Psoas muscle (tissue), 8 donors: ENCODE measurements around the gene PIANP. TPM values are rescaled to one million over a fixed set of nuclear protein-coding genes. Genes with fewer than 3 reads are reported as not detected.

Experiments
- ATAC-seq, 4 donors: fragments of 200-7000 bp; cut with Tn5 transposase; one replicate each; pipeline ENCODE4 v1.9.1; 2020; ENCODE audit warnings: moderate library complexity in 3 of 4, mild to moderate bottlenecking in 2 of 4
- DNase-seq, 2 donors: peaks; one replicate each; pipeline ENCODE4 v3.0.0-alpha.2; 2020
- H3K27ac ChIP-seq: fragments of 200-600 bp; one replicate; pipeline ENCODE4 v1.8.0; 2022
- H3K27me3 ChIP-seq, 3 donors: fragments of 200-600 bp in 1 of 3; one replicate each; pipeline versions ENCODE4 v1.6.1 to v1.8.0; 2013 to 2022; ENCODE audit warnings: low read length in 2 of 3, mild to moderate bottlenecking in 2 of 3, moderate library complexity in 1 of 3; ENCODE audit not compliant: insufficient read depth in 3 of 3
- H3K36me3 ChIP-seq, 2 donors: fragments of 200-600 bp in 1 of 2; one replicate each; pipeline versions ENCODE4 v1.6.1 to v1.8.0; 2013 to 2022; ENCODE audit warnings: low read depth in 1 of 2, mild to moderate bottlenecking in 1 of 2, moderate library complexity in 1 of 2; ENCODE audit not compliant: insufficient read depth in 1 of 2
- H3K4me1 ChIP-seq: fragments of 200-600 bp; one replicate; pipeline ENCODE4 v1.8.0; 2022
- H3K4me3 ChIP-seq: fragments of 200-600 bp; one replicate; pipeline ENCODE4 v1.8.0; 2022; ENCODE audit warnings: mild to moderate bottlenecking
- H3K9me3 ChIP-seq: fragments of 200-600 bp; one replicate; pipeline ENCODE4 v1.8.0; 2022
- WGBS, 3 donors: extraction: QIAGEN DNeasy Blood & Tissue Kit; methylation state at CpG; one replicate each; pipeline versions ENCODE4 v1.1.6 to v1.1.7; 2013; 5-methylcytosine and 5-hydroxymethylcytosine counted together
- intact Hi-C, 2 donors: fragments of 100-400 bp; cut with DNase I; formaldehyde crosslinking; loops; one replicate each; pipeline versions ENCODE4 v1.11.0 to v1.14.2; 2022
- polyA plus RNA-seq, 3 donors: library from polyadenylated mRNA; stranded (reverse); fragments of 200-250 nt; gene quantifications; one replicate each; pipeline ENCODE4 v1.2.3, GENCODE V29; 2013
- total RNA-seq, 4 donors: library from RNA; stranded (reverse); fragmentation: NEBNext Ultra II Directional in 2 of 4; extraction: Animal tissue kit (Norgen Biotek cat#: 25700) in 2 of 4; gene quantifications; one replicate each; pipeline versions ENCODE4 v1.2.1 to v1.2.4, GENCODE V29; 2021 to 2023
- TF ChIP-seq, protein P1 (sequence below): fragments of 200-600 bp; IDR thresholded peaks from one replicate; pipeline ENCODE4 v1.8.0; 2022; ENCODE audit warnings: antibody characterized with exemption
- donor health status: healthy with polysubstance abuse.
- donor health status: DM: no; HTN: no; CAD: no; lungs with moderate emphysema.
- donor health status: Bipolar disorder and iron deficiency.
- donor health status: healthy.
- donor health status: DM: yes; HTN: yes; CAD: no.
- donor health status: DM: no; HTN: no; CAD: no.
- donor health status: DM: no; HTN: no; CAD: no.
- donor health status: DM: yes; HTN: yes; CAD: no.

PIANP gene
- total and polyA plus RNA-seq, 7 donors = 0.10 to 0.21 (median 0.17) TPM; not detected in 2

DNA sequence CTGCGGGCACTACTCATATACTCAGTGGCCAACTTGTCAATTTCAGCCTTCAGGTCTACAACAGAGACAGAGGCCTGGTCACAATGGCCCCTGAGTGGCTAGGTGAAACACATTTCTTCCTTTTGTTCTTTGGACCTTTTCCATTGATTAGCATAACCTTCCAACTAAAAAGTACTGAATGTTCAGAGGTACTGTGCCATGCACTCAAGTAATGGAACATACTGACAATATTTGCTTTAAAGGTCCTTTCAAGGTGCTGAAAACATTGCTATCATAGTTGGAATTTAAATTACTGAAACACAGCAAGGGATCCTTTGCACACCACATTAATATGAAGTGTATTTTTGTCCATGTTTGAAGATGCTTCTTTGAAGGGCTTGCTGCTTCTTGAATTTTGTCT is 47.3 kb downstream of the PIANP start:
- no peaks in the 10 kb centered on the region for H3K9me3 ChIP-seq
- WGBS, 3 donors = 94 to 96% (median 94%) methylated on average over 1 of the region's 1 CpG
- DNase-seq (no peak), ATAC-seq (no peak)
- intact Hi-C loops = no loop called here
- TF ChIP-seq, protein P1, sequence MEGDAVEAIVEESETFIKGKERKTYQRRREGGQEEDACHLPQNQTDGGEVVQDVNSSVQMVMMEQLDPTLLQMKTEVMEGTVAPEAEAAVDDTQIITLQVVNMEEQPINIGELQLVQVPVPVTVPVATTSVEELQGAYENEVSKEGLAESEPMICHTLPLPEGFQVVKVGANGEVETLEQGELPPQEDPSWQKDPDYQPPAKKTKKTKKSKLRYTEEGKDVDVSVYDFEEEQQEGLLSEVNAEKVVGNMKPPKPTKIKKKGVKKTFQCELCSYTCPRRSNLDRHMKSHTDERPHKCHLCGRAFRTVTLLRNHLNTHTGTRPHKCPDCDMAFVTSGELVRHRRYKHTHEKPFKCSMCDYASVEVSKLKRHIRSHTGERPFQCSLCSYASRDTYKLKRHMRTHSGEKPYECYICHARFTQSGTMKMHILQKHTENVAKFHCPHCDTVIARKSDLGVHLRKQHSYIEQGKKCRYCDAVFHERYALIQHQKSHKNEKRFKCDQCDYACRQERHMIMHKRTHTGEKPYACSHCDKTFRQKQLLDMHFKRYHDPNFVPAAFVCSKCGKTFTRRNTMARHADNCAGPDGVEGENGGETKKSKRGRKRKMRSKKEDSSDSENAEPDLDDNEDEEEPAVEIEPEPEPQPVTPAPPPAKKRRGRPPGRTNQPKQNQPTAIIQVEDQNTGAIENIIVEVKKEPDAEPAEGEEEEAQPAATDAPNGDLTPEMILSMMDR = no peak
- no peak overlapping the region for H3K27ac ChIP-seq
- H3K4me3 ChIP-seq = no peak overlapping the region
- H3K4me1 ChIP-seq = no peaks in the 10 kb centered on the region
- no peaks in the 10 kb centered on the region for H3K27me3 ChIP-seq
- H3K36me3 ChIP-seq = peaks cover 4 to 95% of the 10 kb centered on the region in 2 donors

DNA sequence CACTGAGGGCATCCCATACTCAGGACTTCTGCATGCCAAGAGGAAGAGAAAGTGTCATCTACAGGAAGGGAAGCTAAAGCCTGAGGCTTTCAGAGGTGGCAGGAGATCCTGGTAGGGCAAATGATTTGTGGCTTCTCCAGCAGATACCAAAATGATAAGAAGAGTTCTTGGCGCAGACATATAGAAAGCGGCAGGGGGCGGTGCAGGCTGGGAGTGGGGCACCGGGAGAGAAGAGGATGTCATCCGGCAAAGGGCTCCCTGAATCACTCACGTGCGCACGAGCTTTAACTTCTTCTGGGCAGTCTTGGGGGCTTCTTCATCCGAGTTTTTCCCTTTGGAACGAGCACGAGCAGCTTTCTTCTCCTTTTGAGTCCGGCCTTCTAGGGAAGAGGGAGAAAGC is 48.2 kb downstream of the PIANP start:
- no peak overlapping the region for H3K4me3 ChIP-seq
- H3K27me3 ChIP-seq = no peaks in the 10 kb centered on the region
- no peak for DNase-seq
- H3K4me1 ChIP-seq = no peaks in the 10 kb centered on the region
- TF ChIP-seq, protein P1 = no peak
- H3K9me3 ChIP-seq = no peaks in the 10 kb centered on the region
- peaks cover 4 to 93% of the 10 kb centered on the region in 2 donors for H3K36me3 ChIP-seq
- no peak for ATAC-seq
- intact Hi-C loops = no loop called here
- WGBS, 3 donors = 85 to 94% (median 87%) methylated on average over 11 to 12 of the region's 12 CpGs
- H3K27ac ChIP-seq = no peak overlapping the region

DNA sequence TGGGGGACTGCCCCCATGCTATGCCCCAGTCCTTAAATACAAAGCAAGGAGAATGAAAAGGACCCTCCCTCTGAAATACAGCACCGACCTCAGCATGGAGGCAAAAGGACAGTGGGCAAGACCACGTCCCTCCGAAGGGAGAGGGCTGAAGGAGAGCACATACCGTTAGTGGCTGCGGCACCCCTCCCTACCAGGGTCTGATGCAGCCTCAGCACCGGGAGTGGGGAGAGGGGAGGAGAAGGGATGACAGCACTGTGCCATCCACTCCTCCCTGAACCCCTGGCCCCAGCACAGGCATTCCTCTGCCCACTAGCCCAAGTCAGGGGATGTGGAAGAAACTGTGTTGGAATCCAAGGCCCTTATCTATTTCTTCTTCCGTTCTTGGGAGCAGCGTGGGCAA is 49.8 kb downstream of the PIANP start:
- Histone ChIP-seq H3K4me3 (no peak overlapping the region), H3K27ac (no peak overlapping the region), H3K36me3 (peaks cover 4 to 77% of the 10 kb centered on the region in 2 donors), H3K27me3 (no peaks in the 10 kb centered on the region), H3K4me1 (no peaks in the 10 kb centered on the region), H3K9me3 (no peaks in the 10 kb centered on the region)
- DNase-seq = no peak
- WGBS, 3 donors = 84 to 90% (median 85%) methylated on average over 8 of the region's 8 CpGs
- TF ChIP-seq, protein P1 = no peak
- intact Hi-C loops = no loop called here
- no peak for ATAC-seq

GRCh38 chr12:6647083-6647604 is 53.5 kb downstream of the PIANP start, which contains the start of gene ACRBP:
Gene ACRBP (minus strand): TSS chr12:6647432. CDS start chr12:6647366, 66 bp downstream.
- 2 to 9% (median 7%) methylated on average over 33 to 38 of the region's 38 CpGs for WGBS, 3 donors
- Histone ChIP-seq H3K36me3 (peaks cover under 1 to 40% of the 10 kb centered on the region in 2 donors), H3K4me1 (no peaks in the 10 kb centered on the region), H3K4me3 (peak within 1 kb of the TSS; percentile 67), H3K27me3 (no peaks in the 10 kb centered on the region), H3K9me3 (no peaks in the 10 kb centered on the region), H3K27ac (peak within 1 kb of the TSS; percentile 46)
- DNase-seq (peak; percentile 81 to 90), ATAC-seq (peak; percentile 93 to 98 (median 95))
- TF ChIP-seq, protein P1 = no peak
- intact Hi-C loops = no loop called here
